PFSK-1 (cell line): ENCODE measurements around the gene FARS2.

Experiments used
- FOXP2 ChIP-seq: optimal IDR thresholded peaks from 2 replicates; pipeline ENCODE3; 2011; ENCODE audit warnings: borderline replicate concordance, control low read depth, inconsistent platforms; ENCODE audit not compliant: insufficient read depth; ENCODE audit errors: extremely low read length, extremely low read depth
- POLR2AphosphoS5 ChIP-seq: IDR thresholded peaks from 2 replicates; pipeline ENCODE4 v1.6.1; 2012; ENCODE audit warnings: low read depth, mild to moderate bottlenecking, control low read depth, low read length, moderate library complexity
- SIN3A ChIP-seq: IDR thresholded peaks from 2 replicates; pipeline ENCODE4 v1.6.1; 2012; ENCODE audit warnings: mild to moderate bottlenecking, low read length, moderate library complexity, borderline replicate concordance; ENCODE audit not compliant: insufficient read depth
- TAF1 ChIP-seq: IDR thresholded peaks from 2 replicates; pipeline ENCODE4 v1.6.1; 2012; ENCODE audit warnings: low read length, control low read depth, borderline replicate concordance; ENCODE audit not compliant: insufficient read depth
- TF ChIP-seq, protein P1 (sequence below), 2 experiments: IDR thresholded peaks; 2 replicates each; pipeline versions ENCODE4 v1.6.1 to v1.8.0; 2011 to 2012; ENCODE audit warnings: low read depth in 2 of 2, low read length in 2 of 2, control low read depth in 1 of 2, inconsistent platforms in 1 of 2, mild to moderate bottlenecking in 1 of 2, moderate library complexity in 1 of 2; ENCODE audit not compliant: insufficient read depth in 1 of 2

FARS2 gene

DNA sequence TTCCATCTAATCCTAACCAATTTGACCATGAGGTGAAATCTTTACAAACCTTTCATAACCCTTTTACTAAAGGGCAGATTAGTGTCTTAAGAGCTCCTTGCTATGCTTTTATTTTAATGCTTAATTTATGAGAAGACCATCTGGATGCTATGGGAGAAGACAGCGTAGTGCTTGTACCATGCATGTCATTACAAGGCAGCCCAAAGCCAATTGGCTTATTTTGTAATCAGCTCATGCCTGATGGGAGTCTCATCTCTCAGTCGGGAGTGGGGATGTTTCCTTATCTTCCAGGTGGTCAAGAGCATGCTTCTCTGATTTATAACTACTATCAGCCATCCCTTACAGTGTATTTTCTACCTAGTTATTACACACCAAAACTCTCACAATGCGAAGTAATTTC lies 304.7 kb downstream of the FARS2 start:
- no peak for TF ChIP-seq SIN3A
- TF ChIP-seq, protein P1, sequence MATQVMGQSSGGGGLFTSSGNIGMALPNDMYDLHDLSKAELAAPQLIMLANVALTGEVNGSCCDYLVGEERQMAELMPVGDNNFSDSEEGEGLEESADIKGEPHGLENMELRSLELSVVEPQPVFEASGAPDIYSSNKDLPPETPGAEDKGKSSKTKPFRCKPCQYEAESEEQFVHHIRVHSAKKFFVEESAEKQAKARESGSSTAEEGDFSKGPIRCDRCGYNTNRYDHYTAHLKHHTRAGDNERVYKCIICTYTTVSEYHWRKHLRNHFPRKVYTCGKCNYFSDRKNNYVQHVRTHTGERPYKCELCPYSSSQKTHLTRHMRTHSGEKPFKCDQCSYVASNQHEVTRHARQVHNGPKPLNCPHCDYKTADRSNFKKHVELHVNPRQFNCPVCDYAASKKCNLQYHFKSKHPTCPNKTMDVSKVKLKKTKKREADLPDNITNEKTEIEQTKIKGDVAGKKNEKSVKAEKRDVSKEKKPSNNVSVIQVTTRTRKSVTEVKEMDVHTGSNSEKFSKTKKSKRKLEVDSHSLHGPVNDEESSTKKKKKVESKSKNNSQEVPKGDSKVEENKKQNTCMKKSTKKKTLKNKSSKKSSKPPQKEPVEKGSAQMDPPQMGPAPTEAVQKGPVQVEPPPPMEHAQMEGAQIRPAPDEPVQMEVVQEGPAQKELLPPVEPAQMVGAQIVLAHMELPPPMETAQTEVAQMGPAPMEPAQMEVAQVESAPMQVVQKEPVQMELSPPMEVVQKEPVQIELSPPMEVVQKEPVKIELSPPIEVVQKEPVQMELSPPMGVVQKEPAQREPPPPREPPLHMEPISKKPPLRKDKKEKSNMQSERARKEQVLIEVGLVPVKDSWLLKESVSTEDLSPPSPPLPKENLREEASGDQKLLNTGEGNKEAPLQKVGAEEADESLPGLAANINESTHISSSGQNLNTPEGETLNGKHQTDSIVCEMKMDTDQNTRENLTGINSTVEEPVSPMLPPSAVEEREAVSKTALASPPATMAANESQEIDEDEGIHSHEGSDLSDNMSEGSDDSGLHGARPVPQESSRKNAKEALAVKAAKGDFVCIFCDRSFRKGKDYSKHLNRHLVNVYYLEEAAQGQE (IDR thresholded peaks at IDR 0.05; ENCODE audit: insufficient read depth in 1 of 2, low read depth in 2 of 2, low read length in 2 of 2): no peak
- TF ChIP-seq FOXP2: no peak
- no peak for TF ChIP-seq TAF1
- TF ChIP-seq POLR2AphosphoS5: no peak

DNA sequence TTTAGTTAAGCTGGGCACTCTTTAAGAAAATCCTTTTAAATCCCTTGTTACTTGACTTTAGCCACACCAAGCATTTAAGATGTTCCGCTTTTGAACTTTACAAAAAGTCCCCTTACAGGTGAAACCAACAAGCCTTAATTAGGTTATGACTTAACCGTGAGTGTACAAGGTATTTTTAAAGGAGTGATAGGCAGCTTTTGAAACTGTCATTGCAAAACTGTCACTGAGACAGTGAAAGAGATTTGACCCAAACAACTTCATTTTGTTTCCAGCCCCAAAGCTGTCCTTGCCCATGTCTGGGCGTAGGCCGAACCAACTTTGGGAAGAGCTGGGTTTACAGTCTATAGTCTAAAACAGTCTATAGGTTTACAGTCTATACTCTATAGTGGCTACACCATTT lies 305.4 kb downstream of the FARS2 start:
- no peak for TF ChIP-seq SIN3A
- TF ChIP-seq TAF1: no peak
- TF ChIP-seq FOXP2: no peak
- TF ChIP-seq, protein P1 (IDR thresholded peaks at IDR 0.05; ENCODE audit: insufficient read depth in 1 of 2, low read depth in 2 of 2, low read length in 2 of 2): no peak
- TF ChIP-seq POLR2AphosphoS5: no peak

DNA sequence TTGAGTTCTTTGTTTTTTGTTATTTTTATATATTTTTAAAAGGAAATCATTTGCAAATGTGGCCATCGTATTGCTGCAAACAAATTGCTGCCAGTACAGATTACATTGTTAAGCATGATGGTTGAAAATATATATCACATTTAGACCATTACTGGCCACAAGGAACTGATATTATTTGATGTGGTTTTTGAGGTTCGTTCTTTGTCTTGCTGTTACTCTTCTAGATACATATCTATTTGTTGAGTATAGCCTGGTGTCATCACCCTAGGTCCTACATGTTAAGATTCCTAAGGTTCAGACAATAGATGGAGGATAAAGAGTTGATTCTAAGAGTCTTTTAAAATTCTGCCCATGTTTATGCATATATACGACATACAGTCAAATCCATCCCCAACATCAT lies 306.0 kb downstream of the FARS2 start:
- TF ChIP-seq, protein P1 (IDR thresholded peaks at IDR 0.05; ENCODE audit: insufficient read depth in 1 of 2, low read depth in 2 of 2, low read length in 2 of 2): no peak
- TF ChIP-seq FOXP2: no peak
- TF ChIP-seq TAF1: no peak

GRCh38 chr6:5567890-5568289 lies 306.6 kb downstream of the FARS2 start:
- no peak for TF ChIP-seq FOXP2
- no peak for TF ChIP-seq POLR2AphosphoS5
- no peak for TF ChIP-seq SIN3A
- no peak for TF ChIP-seq TAF1
- TF ChIP-seq, protein P1 (IDR thresholded peaks at IDR 0.05; ENCODE audit: insufficient read depth in 1 of 2, low read depth in 2 of 2, low read length in 2 of 2): no peak

DNA sequence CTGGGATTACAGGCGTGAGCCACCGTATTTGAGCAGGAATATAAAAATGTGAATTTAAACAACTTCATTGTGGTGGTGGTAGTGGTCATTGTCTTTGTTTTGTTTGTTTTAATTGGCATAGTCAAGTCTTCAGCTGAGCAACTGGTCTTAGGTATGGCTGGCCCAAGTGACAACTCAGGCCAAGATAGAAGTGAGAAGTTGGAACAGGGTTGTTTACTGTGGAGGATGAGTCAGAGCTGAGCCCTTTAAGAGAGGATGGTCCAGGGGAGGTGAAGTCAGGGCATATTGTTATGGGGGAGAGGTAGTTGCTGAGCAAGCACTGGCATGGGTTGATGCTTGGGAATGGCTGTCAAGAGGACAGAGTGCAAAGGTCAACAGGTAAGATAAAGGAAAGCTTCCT lies 308.2 kb downstream of the FARS2 start:
- TF ChIP-seq, protein P1 (IDR thresholded peaks at IDR 0.05; ENCODE audit: insufficient read depth in 1 of 2, low read depth in 2 of 2, low read length in 2 of 2): no peak
- TF ChIP-seq SIN3A (no peak), POLR2AphosphoS5 (no peak), FOXP2 (no peak)
